ENCODE measurements around the gene TOR1B.
"Not testable (repeated sequence)": the region's sequence is repeated elsewhere in the genome, so short reads cannot be mapped to it uniquely, and the experiment has no call there.

TOR1B gene

DNA sequence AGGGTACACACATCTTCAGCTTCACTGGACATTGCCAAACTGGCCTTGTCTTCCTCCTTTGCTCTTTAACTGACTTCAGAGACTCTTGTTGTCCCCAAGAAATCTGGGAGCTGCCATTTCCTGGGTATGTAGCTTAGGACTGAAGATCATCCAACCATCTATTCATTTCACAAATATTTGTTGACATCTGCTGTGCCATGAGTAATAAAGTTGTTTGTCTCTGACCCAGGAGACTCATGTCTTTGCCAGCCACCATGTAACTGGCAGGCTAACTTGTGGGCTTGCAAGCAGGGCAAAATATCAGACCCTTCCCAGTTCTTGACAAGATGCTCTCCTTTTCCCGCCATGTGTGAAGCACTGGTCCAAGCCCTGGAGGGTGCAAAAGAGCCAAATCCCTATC lies 17.1 kb upstream of the TOR1B start:
- H3K36me3 ChIP-seq (ENCODE audit: control insufficient read depth in 1 of 2, insufficient read depth in 2 of 2, low read length in 2 of 2) = no peaks in the 10 kb centered on the region
- no peaks in the 10 kb centered on the region for H3K9me3 ChIP-seq (ENCODE audit: control insufficient read depth in 1 of 2, low read length in 2 of 2)
- no peak overlapping the region for H3K9ac ChIP-seq (ENCODE audit: low read depth in 1 of 2, low read length in 2 of 2)
- H3K4me1 ChIP-seq (ENCODE audit: control insufficient read depth in 1 of 2, insufficient read depth in 2 of 2, low read length in 2 of 2) = no peaks in the 10 kb centered on the region
- H3K27ac ChIP-seq (ENCODE audit: low read depth, low read length) = no peak overlapping the region
- peaks cover 4 to 8% of the 10 kb centered on the region in 2 donors for H3K27me3 ChIP-seq (ENCODE audit: control insufficient read depth in 1 of 2, insufficient read depth in 2 of 2, low read length in 2 of 2)
- H3K4me3 ChIP-seq (ENCODE audit: low read depth in 1 of 2, low read length in 2 of 2) = no peak overlapping the region

DNA sequence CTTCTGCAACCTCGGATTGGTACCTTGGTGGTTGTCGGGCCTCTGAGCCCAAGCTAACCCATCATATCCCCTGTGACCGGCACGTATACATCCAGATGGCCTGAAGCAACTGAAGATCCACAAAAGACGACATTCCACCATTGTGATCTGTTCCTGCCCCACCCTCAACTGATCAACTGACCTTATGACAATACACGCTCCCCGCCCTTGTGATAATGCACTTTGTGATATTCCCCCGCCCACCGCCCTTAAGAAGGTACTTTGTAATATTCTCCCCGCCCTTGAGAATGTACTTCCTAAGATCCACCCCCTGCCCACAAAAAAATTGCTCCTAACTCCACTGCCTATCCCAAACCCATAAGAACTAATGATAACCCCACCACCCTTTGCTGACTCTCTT lies 16.5 kb upstream of the TOR1B start:
- no peaks in the 10 kb centered on the region for H3K36me3 ChIP-seq (ENCODE audit: control insufficient read depth in 1 of 2, insufficient read depth in 2 of 2, low read length in 2 of 2)
- no peaks in the 10 kb centered on the region for H3K9me3 ChIP-seq (ENCODE audit: control insufficient read depth in 1 of 2, low read length in 2 of 2)
- H3K9ac ChIP-seq (ENCODE audit: low read depth in 1 of 2, low read length in 2 of 2) = no peak overlapping the region
- H3K27ac ChIP-seq (ENCODE audit: low read depth, low read length) = no peak overlapping the region
- H3K4me1 ChIP-seq (ENCODE audit: control insufficient read depth in 1 of 2, insufficient read depth in 2 of 2, low read length in 2 of 2) = no peaks in the 10 kb centered on the region
- H3K27me3 ChIP-seq (ENCODE audit: control insufficient read depth in 1 of 2, insufficient read depth in 2 of 2, low read length in 2 of 2) = peaks cover 4 to 8% of the 10 kb centered on the region in 2 donors
- no peak overlapping the region for H3K4me3 ChIP-seq (ENCODE audit: low read depth in 1 of 2, low read length in 2 of 2)

DNA sequence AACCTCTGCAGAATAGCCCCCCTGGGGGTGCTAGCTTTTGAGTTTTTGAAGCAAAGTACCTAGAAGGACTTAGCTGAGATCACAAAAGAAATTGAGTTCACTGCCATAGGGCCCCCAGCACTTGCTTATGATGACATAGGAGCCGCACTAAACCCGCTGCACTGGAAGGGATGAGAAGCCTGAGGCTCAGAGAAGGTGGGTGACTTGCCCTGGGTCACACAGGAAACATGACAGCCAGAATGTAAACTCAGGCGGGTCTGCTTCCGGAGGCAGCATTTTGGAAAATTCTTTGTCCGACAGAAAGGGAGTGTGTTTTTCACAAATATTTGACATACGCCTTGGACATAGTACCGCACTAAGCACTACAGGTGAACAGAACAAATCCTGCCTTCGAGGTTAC lies 8.4 kb upstream of the TOR1B start:
- no peaks in the 10 kb centered on the region for H3K4me1 ChIP-seq (ENCODE audit: control insufficient read depth in 1 of 2, insufficient read depth in 2 of 2, low read length in 2 of 2)
- H3K9ac ChIP-seq (ENCODE audit: low read depth in 1 of 2, low read length in 2 of 2) = no peak overlapping the region
- H3K27me3 ChIP-seq (ENCODE audit: control insufficient read depth in 1 of 2, insufficient read depth in 2 of 2, low read length in 2 of 2) = no peaks in the 10 kb centered on the region
- H3K27ac ChIP-seq (ENCODE audit: low read depth, low read length) = no peak overlapping the region
- H3K9me3 ChIP-seq (ENCODE audit: control insufficient read depth in 1 of 2, low read length in 2 of 2) = no peaks in the 10 kb centered on the region
- H3K36me3 ChIP-seq (ENCODE audit: control insufficient read depth in 1 of 2, insufficient read depth in 2 of 2, low read length in 2 of 2) = no peaks in the 10 kb centered on the region
- H3K4me3 ChIP-seq (ENCODE audit: low read depth in 1 of 2, low read length in 2 of 2) = no peak overlapping the region

DNA sequence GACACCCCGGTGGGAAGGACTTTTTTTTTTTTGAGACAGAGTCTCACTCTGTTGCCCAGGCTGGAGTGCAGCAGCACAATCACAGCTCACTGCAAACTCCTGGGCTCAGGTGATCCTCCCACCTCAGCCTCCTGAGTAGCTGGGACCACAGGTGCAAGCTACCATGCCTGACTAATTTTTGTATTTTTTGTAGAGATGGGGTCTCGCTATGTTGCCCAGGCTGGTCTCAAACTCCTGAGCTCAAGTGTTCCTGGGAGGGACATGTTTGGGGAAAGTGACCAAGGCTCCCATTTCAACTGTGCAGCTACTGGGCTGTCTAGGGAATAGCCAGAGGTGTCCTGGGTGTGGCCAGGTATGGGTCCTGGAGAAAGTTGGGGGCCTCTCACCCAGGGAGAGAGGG lies 7.0 kb upstream of the TOR1B start:
- not testable (repeated sequence) for H3K9ac ChIP-seq (ENCODE audit: low read depth in 1 of 2, low read length in 2 of 2); H3K36me3 ChIP-seq (ENCODE audit: control insufficient read depth in 1 of 2, insufficient read depth in 2 of 2, low read length in 2 of 2); H3K4me3 ChIP-seq (ENCODE audit: low read depth in 1 of 2, low read length in 2 of 2); H3K27ac ChIP-seq (ENCODE audit: low read depth, low read length); H3K9me3 ChIP-seq (ENCODE audit: control insufficient read depth in 1 of 2, low read length in 2 of 2); H3K27me3 ChIP-seq (ENCODE audit: control insufficient read depth in 1 of 2, insufficient read depth in 2 of 2, low read length in 2 of 2); H3K4me1 ChIP-seq (ENCODE audit: control insufficient read depth in 1 of 2, insufficient read depth in 2 of 2, low read length in 2 of 2)

DNA sequence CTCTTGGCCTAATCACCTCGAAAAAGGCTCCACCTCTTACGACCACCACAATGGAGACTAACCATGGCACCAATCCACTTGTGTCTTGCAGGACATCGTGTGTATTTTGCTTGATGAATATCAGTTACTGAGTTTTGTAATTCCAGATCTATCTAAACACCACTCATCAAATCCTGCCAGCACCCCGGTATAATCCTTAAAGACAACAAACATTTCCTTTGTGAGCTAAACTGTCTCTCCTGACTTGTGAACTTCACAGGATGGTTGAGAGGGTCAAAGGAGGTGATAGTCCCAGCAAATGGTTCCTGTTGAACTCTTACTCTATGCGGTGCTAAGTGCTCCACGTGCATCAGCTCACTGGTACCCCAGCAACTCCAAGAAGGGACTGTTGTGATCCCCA lies 4.0 kb upstream of the TOR1B start:
- Histone ChIP-seq H3K36me3 (ENCODE audit: control insufficient read depth in 1 of 2, insufficient read depth in 2 of 2, low read length in 2 of 2) (no peaks in the 10 kb centered on the region), H3K27ac (ENCODE audit: low read depth, low read length) (no peak overlapping the region), H3K9me3 (ENCODE audit: control insufficient read depth in 1 of 2, low read length in 2 of 2) (no peaks in the 10 kb centered on the region), H3K9ac (ENCODE audit: low read depth in 1 of 2, low read length in 2 of 2) (no peak overlapping the region), H3K4me3 (ENCODE audit: low read depth in 1 of 2, low read length in 2 of 2) (no peak overlapping the region), H3K4me1 (ENCODE audit: control insufficient read depth in 1 of 2, insufficient read depth in 2 of 2, low read length in 2 of 2) (peaks cover 4% of the 10 kb centered on the region in 2 donors), H3K27me3 (ENCODE audit: control insufficient read depth in 1 of 2, insufficient read depth in 2 of 2, low read length in 2 of 2) (no peaks in the 10 kb centered on the region)

DNA sequence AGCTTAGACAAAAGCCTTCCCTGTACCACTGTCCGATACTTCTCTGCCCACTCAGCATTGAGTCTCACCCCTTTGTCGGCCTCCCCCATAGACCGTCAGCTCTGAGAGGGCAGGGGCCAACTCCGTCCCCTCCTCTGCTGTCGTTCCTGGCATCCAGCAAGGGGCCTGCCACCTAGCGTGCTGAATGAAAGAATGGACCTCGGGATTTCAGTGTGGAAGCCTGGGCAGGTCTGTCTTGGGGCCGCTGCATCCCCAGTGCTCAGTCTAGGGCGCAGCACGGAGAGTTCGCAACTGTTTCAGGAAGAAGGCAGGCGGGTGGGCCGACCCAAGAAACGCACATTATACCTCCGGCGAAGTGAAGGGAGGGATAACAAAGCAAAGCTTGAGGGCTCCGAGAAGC lies 1.5 kb upstream of the TOR1B start:
- Histone ChIP-seq H3K4me3 (ENCODE audit: low read depth in 1 of 2, low read length in 2 of 2) (no peak overlapping the region), H3K9me3 (ENCODE audit: control insufficient read depth in 1 of 2, low read length in 2 of 2) (no peaks in the 10 kb centered on the region), H3K9ac (ENCODE audit: low read depth in 1 of 2, low read length in 2 of 2) (no peak overlapping the region), H3K27me3 (ENCODE audit: control insufficient read depth in 1 of 2, insufficient read depth in 2 of 2, low read length in 2 of 2) (no peaks in the 10 kb centered on the region), H3K4me1 (ENCODE audit: control insufficient read depth in 1 of 2, insufficient read depth in 2 of 2, low read length in 2 of 2) (peaks cover 8 to 12% of the 10 kb centered on the region in 2 donors), H3K36me3 (ENCODE audit: control insufficient read depth in 1 of 2, insufficient read depth in 2 of 2, low read length in 2 of 2) (peaks cover 0 to 6% of the 10 kb centered on the region in 2 donors), H3K27ac (ENCODE audit: low read depth, low read length) (no peak overlapping the region)

DNA sequence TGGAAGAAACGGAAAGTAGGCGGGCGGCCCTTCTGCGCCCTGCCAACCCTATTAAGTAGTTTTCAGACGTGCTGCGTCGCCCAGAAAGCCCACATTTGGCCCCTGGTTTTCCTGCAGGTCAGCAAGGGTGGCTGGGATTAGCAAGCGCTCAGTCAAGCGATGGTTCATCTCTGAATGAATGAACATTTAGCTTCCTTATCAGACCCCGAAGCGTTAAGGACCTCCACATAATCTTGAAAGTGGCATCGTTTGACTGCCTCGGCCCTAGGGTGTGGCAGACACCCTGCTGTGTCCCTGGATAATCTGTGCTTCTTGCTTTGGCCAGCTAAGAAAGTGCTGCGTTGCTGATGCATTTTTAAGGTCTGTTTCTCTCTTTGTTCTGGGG lies 684 bp downstream of the TOR1B start:
- Histone ChIP-seq H3K27me3 (ENCODE audit: control insufficient read depth in 1 of 2, insufficient read depth in 2 of 2, low read length in 2 of 2) (no peaks in the 10 kb centered on the region), H3K27ac (ENCODE audit: low read depth, low read length) (peak overlapping the region; percentile 70), H3K4me3 (ENCODE audit: low read depth in 1 of 2, low read length in 2 of 2) (peak overlapping the region; percentile 75 to 88), H3K4me1 (ENCODE audit: control insufficient read depth in 1 of 2, insufficient read depth in 2 of 2, low read length in 2 of 2) (peaks cover 8 to 12% of the 10 kb centered on the region in 2 donors), H3K36me3 (ENCODE audit: control insufficient read depth in 1 of 2, insufficient read depth in 2 of 2, low read length in 2 of 2) (peaks cover 0 to 16% of the 10 kb centered on the region in 2 donors), H3K9ac (ENCODE audit: low read depth in 1 of 2, low read length in 2 of 2) (peak overlapping the region; percentile 80 to 84), H3K9me3 (ENCODE audit: control insufficient read depth in 1 of 2, low read length in 2 of 2) (no peaks in the 10 kb centered on the region)

DNA sequence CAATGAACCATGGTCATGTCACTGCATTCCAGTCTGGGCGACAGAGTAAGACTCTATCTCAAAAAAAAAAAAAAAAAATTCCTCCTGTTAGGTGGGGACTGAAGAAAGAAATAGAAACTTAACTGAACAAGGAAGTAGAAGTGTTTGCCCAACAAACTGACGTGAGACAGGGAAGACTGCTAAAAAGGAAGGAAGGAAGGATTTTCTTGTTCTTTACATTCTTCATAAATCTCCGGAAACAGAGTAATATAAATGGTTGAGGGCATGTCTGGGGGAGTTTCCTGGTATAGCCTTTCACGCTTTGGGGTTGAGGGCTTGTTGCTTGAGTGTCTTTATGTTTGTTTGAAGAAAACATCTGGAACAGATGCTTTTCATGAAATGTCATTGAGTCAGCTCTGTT lies 3.1 kb downstream of the TOR1B start:
- Histone ChIP-seq H3K27me3 (ENCODE audit: control insufficient read depth in 1 of 2, insufficient read depth in 2 of 2, low read length in 2 of 2) (no peaks in the 10 kb centered on the region), H3K4me1 (ENCODE audit: control insufficient read depth in 1 of 2, insufficient read depth in 2 of 2, low read length in 2 of 2) (peaks cover 17 to 24% of the 10 kb centered on the region in 2 donors), H3K9me3 (ENCODE audit: control insufficient read depth in 1 of 2, low read length in 2 of 2) (no peaks in the 10 kb centered on the region), H3K9ac (ENCODE audit: low read depth in 1 of 2, low read length in 2 of 2) (no peak overlapping the region), H3K27ac (ENCODE audit: low read depth, low read length) (no peak overlapping the region), H3K4me3 (ENCODE audit: low read depth in 1 of 2, low read length in 2 of 2) (no peak overlapping the region), H3K36me3 (ENCODE audit: control insufficient read depth in 1 of 2, insufficient read depth in 2 of 2, low read length in 2 of 2) (peaks cover 11 to 31% of the 10 kb centered on the region in 2 donors)

DNA sequence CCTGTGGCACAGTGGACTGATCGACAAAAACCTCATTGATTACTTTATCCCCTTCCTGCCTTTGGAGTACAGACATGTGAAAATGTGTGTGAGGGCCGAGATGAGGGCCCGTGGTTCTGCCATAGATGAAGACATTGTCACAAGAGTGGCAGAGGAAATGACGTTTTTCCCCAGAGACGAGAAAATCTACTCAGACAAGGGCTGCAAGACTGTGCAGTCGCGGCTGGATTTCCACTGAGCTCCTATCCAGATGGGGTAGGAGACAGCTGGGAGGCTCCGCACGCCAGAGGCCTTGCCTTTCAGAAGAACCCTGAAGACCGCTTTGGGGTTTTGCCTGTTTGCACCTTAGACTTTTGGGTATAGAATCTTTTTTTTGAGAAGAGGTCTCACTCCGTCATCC lies 6.4 kb downstream of the TOR1B start:
- Histone ChIP-seq H3K9ac (ENCODE audit: low read depth in 1 of 2, low read length in 2 of 2) (no peak overlapping the region), H3K27ac (ENCODE audit: low read depth, low read length) (no peak overlapping the region), H3K36me3 (ENCODE audit: control insufficient read depth in 1 of 2, insufficient read depth in 2 of 2, low read length in 2 of 2) (peaks cover 16 to 53% of the 10 kb centered on the region in 2 donors), H3K27me3 (ENCODE audit: control insufficient read depth in 1 of 2, insufficient read depth in 2 of 2, low read length in 2 of 2) (no peaks in the 10 kb centered on the region), H3K4me1 (ENCODE audit: control insufficient read depth in 1 of 2, insufficient read depth in 2 of 2, low read length in 2 of 2) (peaks cover 19 to 25% of the 10 kb centered on the region in 2 donors), H3K9me3 (ENCODE audit: control insufficient read depth in 1 of 2, low read length in 2 of 2) (no peaks in the 10 kb centered on the region), H3K4me3 (ENCODE audit: low read depth in 1 of 2, low read length in 2 of 2) (no peak overlapping the region)

DNA sequence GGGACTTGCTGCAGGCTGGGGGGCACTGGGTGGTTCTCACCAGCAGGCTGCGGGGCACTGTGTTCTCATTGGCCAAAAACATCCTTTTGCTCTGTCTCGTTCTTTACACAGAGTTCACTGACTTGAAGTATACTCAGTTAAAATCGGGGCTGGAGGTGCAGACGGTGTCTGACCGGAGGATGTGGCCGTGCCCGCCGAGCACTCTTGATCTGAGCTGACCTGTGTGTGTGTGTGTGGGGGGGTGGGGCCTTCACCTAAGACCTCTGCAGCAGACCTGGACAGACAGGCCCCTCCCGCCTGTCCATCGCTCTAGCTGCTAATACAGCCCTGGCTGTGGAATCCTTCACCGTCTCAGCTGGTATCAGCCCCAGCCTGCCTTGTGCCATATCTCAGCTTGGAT lies 7.1 kb downstream of the TOR1B start:
- Histone ChIP-seq H3K27me3 (ENCODE audit: control insufficient read depth in 1 of 2, insufficient read depth in 2 of 2, low read length in 2 of 2) (no peaks in the 10 kb centered on the region), H3K4me3 (ENCODE audit: low read depth in 1 of 2, low read length in 2 of 2) (peak overlapping the region in 1 of 2 donors; percentile 9), H3K9me3 (ENCODE audit: control insufficient read depth in 1 of 2, low read length in 2 of 2) (no peaks in the 10 kb centered on the region), H3K4me1 (ENCODE audit: control insufficient read depth in 1 of 2, insufficient read depth in 2 of 2, low read length in 2 of 2) (peaks cover 19 to 25% of the 10 kb centered on the region in 2 donors), H3K27ac (ENCODE audit: low read depth, low read length) (no peak overlapping the region), H3K9ac (ENCODE audit: low read depth in 1 of 2, low read length in 2 of 2) (no peak overlapping the region), H3K36me3 (ENCODE audit: control insufficient read depth in 1 of 2, insufficient read depth in 2 of 2, low read length in 2 of 2) (peaks cover 18 to 61% of the 10 kb centered on the region in 2 donors)

DNA sequence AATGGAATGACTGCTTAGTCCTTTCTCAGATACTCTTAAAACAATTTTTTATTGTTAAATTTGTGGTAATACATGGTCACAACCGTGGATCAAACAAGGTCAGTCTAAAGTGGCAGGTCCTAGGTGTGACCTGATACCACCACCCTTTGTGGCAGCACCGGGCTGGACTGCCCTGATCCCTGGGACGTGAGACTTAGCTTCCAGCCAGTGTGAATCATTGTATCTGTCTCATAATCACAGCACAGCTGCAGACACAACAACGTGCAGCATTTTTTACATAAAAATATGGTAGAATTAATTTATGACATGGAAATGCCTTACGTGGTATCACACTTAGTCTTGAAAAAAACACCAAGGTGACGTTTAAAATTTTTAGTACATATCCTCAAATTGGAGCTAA lies 7.8 kb downstream of the TOR1B start:
- no peak overlapping the region for H3K9ac ChIP-seq (ENCODE audit: low read depth in 1 of 2, low read length in 2 of 2)
- H3K4me1 ChIP-seq (ENCODE audit: control insufficient read depth in 1 of 2, insufficient read depth in 2 of 2, low read length in 2 of 2) = peaks cover 19 to 21% of the 10 kb centered on the region in 2 donors
- peak overlapping the region; percentile 22 for H3K27ac ChIP-seq (ENCODE audit: low read depth, low read length)
- H3K36me3 ChIP-seq (ENCODE audit: control insufficient read depth in 1 of 2, insufficient read depth in 2 of 2, low read length in 2 of 2) = peaks cover 23 to 62% of the 10 kb centered on the region in 2 donors
- H3K9me3 ChIP-seq (ENCODE audit: control insufficient read depth in 1 of 2, low read length in 2 of 2) = no peaks in the 10 kb centered on the region
- H3K4me3 ChIP-seq (ENCODE audit: low read depth in 1 of 2, low read length in 2 of 2) = peak overlapping the region in 1 of 2 donors; percentile 37
- H3K27me3 ChIP-seq (ENCODE audit: control insufficient read depth in 1 of 2, insufficient read depth in 2 of 2, low read length in 2 of 2) = no peaks in the 10 kb centered on the region
